HG02852 (cell line): ENCODE measurements around the gene ARHGAP32.

Experiments
- ATAC-seq: cut with Tn5 transposase; IDR thresholded peaks from one replicate; pipeline ENCODE4 v1.9.1; 2021; ENCODE audit warnings: mild to moderate bottlenecking, moderate library complexity; ENCODE audit not compliant: unreplicated experiment

Gene ARHGAP32

DNA sequence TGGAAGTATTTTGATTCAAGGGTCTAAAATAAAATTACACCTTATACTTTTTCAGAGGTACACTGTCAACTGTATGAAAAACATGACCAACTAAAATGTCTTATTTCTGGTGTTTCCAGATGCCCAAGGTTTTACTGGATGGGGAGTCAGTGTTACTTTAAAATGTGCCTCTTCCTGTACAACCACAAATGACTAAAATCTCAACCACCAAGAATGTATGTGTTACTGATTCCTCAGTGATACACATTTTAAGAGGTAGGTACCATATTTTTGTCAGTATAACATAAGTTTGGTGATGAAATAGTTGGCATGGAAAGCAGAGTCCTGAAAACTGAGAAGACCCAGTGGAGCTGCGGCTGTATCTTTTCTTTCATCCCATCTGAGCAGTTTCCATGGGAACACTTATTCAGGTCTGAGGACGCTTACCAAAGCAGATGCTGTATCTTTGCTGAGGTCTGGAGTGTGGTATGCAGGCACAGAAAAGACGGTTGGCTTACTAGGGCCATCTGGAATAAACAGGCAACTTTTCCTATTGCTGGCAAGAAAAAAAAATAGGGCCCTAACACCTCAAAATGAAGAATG, 228.3 kb downstream of the ARHGAP32 start:
- no peak for ATAC-seq

DNA sequence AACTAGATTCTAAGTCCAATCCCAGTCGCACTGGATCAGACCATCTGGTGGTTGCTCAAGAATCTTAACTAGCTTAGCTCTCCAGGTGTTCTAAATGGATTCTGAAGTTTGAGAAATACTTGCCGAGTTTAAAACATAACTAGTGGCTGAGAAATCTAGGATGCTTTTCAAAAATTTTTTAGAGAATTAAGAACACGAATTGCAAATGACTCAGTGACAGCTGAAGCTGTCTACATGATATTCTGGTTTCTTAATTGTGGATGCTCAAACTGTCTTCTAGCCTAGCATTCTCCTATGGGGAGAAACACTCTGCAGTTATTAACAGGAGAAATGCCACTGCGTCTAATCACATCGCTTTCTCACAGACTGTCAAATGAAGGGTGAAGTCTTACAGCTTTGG, 229.2 kb downstream of the ARHGAP32 start:
- no peak for ATAC-seq

DNA sequence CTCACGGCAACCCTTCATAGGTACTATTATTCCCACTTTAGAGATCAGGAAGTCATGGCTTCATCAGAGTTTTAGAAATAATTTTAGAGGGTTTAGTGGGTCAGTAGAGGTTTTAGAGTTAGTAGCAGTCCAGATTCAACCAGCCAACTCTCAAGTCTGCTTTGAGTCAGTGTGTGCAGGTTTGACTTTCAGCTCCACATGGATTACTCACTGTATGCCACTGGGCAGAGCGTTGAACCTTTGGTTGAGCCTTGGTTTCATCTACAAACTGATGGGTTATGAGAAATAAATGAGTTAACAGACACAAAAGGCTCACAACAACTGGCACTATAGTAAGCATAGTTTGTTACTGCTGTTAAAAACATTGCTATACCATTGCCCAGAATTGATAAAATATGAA, 230.5 kb downstream of the ARHGAP32 start:
- no peak for ATAC-seq

DNA sequence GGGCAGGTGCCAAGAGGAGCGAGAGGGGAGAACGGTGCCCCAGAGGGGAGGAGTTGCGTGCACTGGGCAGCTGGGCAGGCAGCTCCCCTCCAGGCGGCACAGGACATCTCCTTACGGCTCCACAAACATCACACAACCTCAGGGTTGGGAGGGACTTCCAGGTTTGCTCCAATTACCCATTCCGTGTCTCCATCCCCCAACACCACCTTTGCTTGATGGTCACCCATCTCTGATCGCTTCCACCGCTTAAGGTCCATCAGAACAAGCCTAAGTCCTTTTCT, 235.0 kb downstream of the ARHGAP32 start:
- ATAC-seq, result no peak

DNA sequence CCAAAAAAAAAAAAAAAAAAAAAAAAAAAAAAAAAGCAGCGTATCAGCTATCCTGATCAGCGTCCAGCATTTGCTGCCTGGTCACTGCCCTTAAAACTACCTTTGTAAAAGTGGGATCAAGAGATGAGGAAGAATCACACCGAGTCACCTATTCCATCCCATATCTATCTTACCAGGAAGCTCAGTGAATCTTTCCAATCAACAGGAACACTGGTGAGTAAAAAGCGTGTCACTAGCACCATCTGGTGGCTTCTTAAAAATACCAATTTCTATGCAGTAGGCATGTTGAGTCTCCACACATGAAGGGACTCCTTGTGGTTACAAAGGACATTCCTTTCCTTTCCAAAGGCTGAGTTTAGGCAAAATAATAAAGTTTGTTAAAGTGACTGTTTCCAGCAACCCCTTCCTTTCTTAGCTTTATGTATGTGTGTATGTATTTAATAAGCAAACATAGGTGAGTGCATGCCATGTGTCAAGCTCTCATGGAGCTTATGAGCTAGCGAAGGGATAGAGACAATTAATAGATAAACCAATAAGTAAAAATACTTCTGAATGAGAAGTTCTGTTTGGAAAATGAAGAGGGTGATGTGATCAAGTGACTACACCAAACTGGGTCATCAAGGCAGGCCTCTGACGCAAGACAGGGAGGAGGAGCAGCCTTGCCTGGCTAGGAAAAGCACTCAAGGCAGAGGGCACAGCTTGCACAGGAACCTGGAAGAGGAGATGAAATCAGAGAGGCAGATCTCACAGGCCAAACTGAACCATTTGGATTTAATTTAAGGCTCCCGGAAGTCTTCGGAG, 235.5 kb downstream of the ARHGAP32 start:
- ATAC-seq, result no peak

DNA sequence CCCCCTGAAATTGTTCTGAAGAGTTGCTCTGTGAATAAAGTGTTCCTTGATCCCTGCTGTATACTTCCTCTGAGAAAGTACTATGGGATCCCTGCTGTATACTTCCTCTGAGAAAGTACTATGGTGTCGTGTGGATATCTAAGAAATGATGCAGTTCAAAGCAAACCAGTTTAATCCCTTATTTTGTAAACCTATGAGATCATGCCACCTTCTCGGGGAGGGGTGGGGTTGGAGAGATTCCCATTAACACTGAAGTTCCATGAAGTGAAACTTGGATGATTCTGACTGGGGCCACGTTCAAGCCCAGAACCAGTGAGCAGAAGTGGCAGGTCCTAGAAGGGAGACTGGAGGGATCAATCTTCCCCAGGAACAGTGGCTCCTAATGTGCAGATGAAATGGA, 236.5 kb downstream of the ARHGAP32 start:
- no peak for ATAC-seq

DNA sequence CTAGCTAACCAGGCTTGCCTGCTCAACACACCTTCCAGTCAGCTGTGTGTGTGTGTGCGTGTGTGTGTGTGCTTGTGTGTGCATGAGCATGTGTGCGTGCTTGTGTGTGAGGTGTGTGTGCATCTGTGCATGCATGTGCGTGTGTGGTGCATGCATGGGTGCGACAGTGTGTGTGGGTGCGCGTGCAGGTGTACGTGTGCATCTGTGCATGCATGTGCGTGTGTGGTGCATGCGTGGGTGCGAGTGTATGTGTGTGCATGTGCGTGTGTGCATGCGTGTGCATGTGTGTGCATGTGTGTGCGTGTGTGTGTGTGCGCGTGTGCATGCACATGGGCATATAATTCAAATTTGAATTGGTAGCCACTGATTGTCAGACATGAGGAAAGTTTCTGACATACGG, 239.0 kb downstream of the ARHGAP32 start:
- no peak for ATAC-seq

DNA sequence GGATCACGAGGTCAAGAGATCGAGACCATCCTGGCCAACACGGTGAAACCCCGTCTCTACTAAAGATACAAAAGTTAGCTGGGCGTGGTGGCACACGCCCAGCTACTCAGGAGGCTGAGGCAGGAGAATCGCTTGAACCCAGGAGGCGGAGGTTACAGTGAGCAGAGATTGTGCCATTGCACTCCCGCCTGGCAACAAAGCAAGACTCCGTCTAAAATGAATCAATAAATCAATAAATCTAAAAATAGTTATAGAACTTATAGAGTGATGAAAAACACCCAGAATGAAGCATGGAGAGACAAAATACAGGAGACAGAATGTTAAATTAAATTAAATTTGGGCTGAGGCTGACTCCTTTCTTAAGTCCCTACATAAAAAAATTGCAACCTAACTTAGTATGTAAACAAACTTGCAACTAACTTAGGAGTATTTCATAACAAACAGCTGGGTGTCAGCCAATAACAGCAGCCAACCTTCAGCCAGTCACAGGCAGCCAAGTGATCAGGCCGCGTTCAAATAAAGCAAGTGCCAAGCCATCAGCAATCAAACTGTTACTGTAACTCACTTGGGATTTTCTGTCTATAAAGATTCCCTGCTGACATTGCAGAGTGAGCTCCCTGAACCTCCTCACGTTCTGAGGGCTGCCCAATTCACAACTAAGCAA, 242.2 kb downstream of the ARHGAP32 start:
- no peak for ATAC-seq

DNA sequence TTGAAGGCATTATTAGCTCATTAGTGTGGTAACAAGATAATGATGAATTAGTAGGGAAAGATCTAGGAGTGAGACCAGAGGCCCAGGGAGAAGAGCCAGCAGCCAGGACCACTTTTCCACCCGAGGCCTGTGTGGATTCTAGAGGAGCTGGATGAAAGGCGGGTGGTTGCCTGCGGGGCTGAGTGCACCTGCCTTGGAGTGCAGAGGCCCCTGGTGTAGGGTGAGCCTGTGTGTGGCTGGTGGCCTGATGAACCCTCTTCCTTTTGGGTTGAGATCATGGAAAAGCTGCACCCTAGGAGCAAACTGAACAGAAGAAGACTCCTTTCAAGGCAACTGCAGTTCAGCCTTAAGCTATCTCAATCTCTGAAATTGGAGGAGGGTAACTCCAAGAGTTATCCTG, 243.5 kb downstream of the ARHGAP32 start:
- ATAC-seq, result no peak

DNA sequence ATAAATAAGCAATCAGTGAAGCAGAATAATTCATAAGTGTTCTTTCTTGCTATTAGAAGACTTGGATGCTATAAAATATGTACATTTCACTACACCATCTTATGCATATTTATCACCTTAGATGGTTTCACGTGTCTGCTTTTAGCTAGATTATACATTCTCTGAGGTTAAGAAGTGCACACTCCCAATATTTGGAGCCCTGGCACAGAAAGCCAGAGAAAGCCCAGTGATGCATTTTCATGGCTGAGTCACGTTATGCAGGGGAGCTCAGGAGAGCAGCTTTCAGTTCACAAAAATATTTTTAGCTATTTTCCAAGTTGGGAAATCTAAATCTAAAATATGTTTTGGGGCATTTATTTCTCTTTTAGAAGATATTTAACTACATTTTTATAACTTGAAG, 244.4 kb downstream of the ARHGAP32 start:
- ATAC-seq, result no peak

DNA sequence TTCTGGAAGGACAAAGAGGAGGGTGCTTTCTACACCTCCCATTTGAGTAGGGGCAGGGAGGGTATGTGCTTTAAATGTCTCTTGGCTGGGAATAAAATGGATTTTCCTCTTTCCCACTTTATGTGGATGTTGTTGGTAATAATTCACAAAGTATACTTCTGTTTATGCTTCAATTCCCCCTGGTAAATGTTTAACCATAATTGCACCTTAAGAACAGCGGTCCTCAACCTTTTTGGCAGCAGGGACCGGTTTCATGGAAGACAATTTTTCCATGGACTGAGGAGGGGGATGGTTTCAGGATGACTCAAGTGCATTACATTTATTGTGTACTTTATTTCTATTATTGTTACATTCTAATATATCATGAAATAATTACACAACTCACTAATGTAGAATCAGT, 245.5 kb downstream of the ARHGAP32 start:
- no peak for ATAC-seq

DNA sequence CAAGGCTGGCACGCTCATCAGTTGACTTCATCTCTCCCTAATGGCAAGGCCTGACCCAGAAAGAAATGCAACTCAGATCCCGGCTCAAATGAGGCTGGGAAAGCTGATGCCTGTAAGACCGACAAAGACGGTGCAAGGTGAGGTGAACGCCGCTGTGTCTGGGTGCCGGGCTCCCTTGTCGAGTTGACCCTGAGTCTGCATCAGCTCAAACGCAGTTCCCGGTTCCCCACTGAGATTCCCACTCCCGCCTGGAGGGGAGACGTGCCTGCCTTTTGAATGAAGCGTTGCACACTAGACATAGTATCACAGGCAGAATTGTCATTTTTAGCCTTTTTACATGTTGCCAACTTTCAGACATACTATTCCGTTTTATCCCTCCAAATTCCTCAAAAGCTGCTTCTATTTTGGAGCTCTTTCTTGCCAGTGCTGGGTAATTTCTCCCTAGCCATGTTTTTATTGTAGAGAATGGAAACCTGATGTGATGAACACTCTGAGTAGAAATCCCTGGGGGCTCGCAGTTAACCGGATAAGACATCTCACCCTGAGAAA, 248.6 kb downstream of the ARHGAP32 start:
- no peak for ATAC-seq

DNA sequence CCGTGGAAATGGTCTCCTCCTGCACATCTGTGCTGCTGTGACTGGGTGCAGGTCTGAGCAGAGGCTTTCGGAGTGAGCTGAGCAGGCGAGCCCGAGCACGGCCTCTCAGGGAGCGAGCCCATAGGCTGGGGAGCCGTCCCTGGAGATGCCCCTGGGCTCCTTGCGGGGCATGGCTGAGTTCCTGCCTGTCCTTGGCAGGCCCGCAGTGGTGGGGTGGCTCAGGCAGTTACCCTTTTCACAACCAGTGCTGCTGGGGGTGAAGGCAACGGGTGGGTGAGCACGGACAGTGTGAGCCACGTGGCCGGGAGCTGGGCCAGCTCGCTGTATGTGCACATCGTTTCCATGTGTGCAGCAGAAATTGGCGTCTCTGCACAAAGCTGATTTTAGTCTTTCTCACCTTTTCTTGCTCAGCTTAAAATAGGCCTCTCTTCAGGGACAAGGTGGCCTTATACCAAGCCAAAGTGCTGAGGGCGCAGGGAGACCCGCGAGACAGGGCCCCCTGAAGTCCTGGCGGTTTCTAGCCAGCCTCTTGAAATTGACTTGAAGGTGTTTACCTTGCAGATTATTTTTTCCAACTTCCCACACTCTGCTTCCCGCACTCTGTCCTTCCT, 249.2 kb downstream of the ARHGAP32 start, which contains the start of gene TP53AIP1:
TSS of gene TP53AIP1 (minus strand) at position 55 of the 611 bp plus-strand sequence. CDS start 5,053 bp downstream, outside the sequence.
- ATAC-seq, result no peak

DNA sequence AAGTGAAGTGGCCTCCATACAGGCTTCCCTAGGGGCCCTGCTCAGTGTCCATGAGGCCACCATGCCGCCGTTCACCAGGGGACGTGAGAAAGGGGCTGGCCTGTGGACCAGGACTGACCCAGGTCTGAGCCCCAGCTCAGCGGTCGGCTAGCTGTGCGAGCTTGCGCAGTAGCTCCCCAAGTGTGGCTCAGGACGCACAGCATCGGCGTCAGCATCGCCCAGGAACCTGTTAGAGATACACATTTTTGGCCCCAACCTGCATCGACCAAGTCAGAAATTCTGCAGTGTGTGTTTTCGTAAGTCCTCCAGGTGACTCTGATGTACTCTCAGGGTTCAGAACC, 249.9 kb downstream of the ARHGAP32 start:
- ATAC-seq, result no peak

DNA sequence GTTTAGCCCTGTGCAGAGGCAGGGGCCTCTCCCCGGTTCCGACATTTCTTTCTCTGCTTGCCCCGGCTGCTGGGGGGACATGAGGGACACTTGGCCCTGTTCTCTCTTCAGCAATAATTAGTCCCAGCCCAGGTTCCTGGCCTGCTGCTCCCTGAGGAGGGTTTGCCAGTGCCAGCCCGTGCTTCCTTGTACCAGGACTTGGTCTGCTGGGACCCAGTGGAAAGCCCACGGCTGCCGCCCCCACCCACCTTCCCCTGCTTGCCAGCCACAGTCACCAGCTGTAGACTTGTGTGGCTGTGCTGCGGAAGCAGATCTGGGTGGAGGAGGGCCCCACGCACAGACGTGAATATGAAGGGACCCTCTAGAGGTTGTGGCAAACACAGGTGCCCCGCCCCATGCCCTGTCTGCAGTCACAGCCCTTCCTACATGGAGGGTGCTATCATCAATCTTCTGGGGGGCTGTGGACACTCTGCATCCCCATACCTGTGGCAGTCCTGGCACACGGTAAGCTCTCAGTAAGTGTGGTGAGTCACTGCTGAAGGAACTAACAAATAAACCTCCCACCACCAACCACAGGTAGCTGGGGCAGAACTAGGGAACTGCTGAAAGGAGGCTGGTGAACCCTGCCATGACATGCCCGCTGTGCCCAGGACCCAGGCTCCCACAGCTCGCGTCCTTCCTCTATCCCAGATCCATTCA, 250.4 kb downstream of the ARHGAP32 start:
- no peak for ATAC-seq

DNA sequence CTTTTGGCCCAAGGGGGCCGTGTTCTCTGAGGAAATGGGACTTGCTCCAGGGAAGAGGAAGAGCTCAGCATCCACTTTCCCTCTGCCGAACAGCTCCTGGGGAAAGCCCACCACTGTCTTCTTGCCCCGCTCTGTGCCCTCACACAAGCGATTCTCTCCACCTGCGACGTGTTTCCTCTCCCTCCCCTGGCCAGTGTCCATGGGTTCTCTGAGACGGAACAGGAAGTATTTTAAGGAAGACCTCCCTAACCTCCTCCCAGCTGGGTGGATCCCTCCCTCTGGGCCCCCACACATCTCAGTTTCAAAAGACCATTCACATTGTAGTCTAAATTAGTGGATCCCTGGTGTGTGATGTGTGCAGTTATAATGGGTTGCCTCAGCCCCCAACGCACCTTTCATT, 251.0 kb downstream of the ARHGAP32 start:
- no peak for ATAC-seq

DNA sequence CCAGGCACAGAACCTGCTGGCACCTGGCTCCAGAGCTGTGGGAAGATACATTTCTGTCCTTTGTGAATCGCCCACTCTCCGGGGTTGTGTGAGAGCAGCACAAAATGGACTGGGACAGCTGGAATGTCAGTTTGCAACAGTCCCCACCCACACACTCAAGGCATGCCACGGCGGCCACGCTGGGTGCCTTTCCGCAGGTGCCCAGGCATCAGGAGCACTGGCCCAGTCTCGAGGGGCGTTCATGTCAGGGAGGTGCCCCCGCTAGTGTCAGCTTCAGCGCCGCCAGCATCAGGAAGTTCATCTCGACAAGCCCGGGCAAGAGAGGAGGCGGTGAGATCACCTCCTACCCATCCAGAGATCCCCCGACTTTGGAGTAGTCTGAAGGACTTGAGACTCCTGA, 251.5 kb downstream of the ARHGAP32 start:
- no peak for ATAC-seq

DNA sequence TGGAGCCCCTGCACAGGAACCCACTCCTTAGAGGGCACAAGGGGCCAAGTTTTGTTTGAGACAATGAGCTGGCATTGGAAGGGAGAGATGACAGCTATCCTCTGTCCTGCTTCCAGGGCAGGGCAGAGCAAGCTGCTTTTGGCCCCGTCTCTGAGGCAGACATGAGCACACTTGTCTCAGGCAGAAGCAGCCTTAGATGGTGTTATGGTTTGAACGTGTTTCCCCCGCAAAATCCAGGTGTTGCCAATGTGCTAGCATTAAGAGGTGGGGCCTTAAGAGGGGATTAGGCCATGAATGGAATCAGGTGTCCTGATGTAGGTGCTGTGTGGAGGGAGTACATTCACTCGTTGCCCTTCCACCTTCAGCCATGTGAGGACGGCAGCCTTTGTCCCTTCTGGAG, 252.0 kb downstream of the ARHGAP32 start:
- ATAC-seq, result no peak

DNA sequence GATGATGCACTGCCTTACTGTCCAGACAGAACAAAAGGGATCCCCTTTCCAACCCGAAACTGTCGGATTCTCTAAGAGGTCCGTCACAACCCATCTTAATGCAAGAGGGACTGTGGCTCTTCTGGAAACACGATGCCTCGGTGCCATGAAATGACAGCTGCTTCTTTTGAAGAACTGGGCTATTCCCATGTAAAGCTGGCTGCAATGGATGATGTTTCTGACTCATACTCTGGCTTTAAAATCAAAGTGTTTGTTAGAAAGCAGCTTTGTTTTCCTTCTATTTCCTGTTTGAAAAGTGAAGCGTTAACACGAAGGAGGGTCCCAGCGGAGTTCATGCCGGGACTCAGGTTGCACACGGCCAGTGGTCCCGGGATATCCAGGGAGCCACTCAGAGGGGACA, 252.5 kb downstream of the ARHGAP32 start:
- no peak for ATAC-seq

DNA sequence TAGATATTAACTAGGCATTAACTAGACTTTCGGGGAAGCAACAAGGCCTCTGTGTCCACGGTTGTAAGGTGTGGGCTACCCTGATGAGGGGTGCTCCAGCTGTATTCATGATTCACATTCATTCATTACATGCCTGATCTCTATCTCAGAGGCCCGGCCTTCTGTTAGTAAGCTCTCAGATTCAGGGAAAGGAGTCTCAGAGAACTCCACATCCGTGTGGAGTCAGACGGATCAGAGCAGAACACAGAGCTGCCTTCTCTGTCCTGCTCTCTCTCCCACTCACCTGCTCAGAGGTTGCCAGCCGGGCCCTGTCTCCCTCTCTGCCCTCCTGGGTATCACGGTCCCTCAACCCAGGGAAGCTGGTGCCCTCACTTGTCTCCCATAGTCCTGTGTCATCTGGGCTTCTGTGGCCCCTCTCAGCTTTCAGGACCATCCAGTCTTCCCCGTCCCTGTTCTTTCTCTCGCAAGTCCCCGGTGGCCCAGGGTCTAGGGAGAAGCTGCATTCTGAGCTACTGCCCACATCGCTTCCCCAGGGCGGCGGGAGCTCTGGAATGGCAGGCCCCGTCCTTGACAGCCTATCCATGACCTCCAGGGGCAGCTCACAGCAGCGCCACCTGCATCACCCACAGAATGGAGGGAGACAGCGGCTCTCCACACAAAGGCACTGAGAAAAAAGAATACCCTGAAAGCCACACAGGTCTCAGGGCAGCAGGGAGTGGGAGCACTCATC, 253.8 kb downstream of the ARHGAP32 start:
- no peak for ATAC-seq
